ENCODE measurements around the gene DIS3L2. TPM values are rescaled to one million over a fixed set of nuclear protein-coding genes. Genes with fewer than 3 reads are reported as not detected.
"Not testable (repeated sequence)": the region's sequence is repeated elsewhere in the genome, so short reads cannot be mapped to it uniquely, and the experiment has no call there.

Gene DIS3L2
- total RNA-seq, 3 donors from 2014 or later (not counting 1 experiment from before 2014, with no cell fraction given) = 56.4 to 63.6 (median 59.4) TPM

GRCh38 chr2:232381204-232382031 is 419.9 kb downstream of the DIS3L2 start:
- not testable (repeated sequence) for DNase-seq, H3K36me3 Mint-ChIP-seq
- peaks cover 12 to 21% of the 10 kb centered on the region in 2 donors for H3K27me3 Mint-ChIP-seq (ENCODE audit: low read depth in 2 of 2)

GRCh38 chr2:232382331-232383225 is 421.1 kb downstream of the DIS3L2 start:
- H3K4me3 ChIP-seq (ENCODE audit: low read length) = no peak overlapping the region
- DNase-seq (no peak), ATAC-seq (no peak)
- H3K4me3 Mint-ChIP-seq = no peak overlapping the region
- H3K27me3 ChIP-seq (ENCODE audit: control insufficient read depth, insufficient read depth, low read length) = peaks cover 2% of the 10 kb centered on the region
- no peak overlapping the region for H3K27ac Mint-ChIP-seq
- no peak for TF ChIP-seq CTCF (IDR thresholded peaks at IDR 0.05)
- no peaks in the 10 kb centered on the region for H3K36me3 Mint-ChIP-seq
- no peaks in the 10 kb centered on the region for H3K9me3 ChIP-seq (ENCODE audit: control insufficient read depth, insufficient read depth, low read length)
- no peaks in the 10 kb centered on the region for H3K9me3 Mint-ChIP-seq
- no peaks in the 10 kb centered on the region for H3K4me1 ChIP-seq (ENCODE audit: control insufficient read depth, insufficient read depth, low read length)
- WGBS (ENCODE audit: insufficient coverage) = 88% methylated on average over 16 of the region's 18 CpGs
- no peaks in the 10 kb centered on the region for H3K4me1 Mint-ChIP-seq
- intact Hi-C loops (cut with micrococcal nuclease) = no loop called here
- H3K36me3 ChIP-seq (ENCODE audit: control insufficient read depth, insufficient read depth, low read length) = no peaks in the 10 kb centered on the region
- H3K27me3 Mint-ChIP-seq (ENCODE audit: low read depth in 2 of 2) = peaks cover 12 to 21% of the 10 kb centered on the region in 2 donors
- no peak overlapping the region for H3K27ac ChIP-seq (ENCODE audit: low read length)

More at GRCh38 chr2:232381204-232382031, 419.9 kb downstream of the DIS3L2 start:
- H3K9me3 ChIP-seq (ENCODE audit: control insufficient read depth, insufficient read depth, low read length); H3K27me3 ChIP-seq (ENCODE audit: control insufficient read depth, insufficient read depth, low read length); H3K4me1 ChIP-seq (ENCODE audit: control insufficient read depth, insufficient read depth, low read length); H3K27ac Mint-ChIP-seq; H3K4me1 Mint-ChIP-seq; H3K9me3 Mint-ChIP-seq; intact Hi-C loops (cut with micrococcal nuclease); H3K36me3 ChIP-seq (ENCODE audit: control insufficient read depth, insufficient read depth, low read length); H3K4me3 ChIP-seq (ENCODE audit: low read length); H3K27ac ChIP-seq (ENCODE audit: low read length): not testable (repeated sequence)
- H3K4me3 Mint-ChIP-seq = peak overlapping the region; percentile 40
- 30% methylated on average over 54 of the region's 59 CpGs for WGBS (ENCODE audit: insufficient coverage)
- peak; percentile 44 to 72 (median 51) for ATAC-seq

- H3K27me3 Mint-ChIP-seq (ENCODE audit: low read depth in 2 of 2) = peaks cover 16 to 28% of the 10 kb centered on the region in 2 donors
- no peak overlapping the region for H3K4me3 Mint-ChIP-seq
- Histone ChIP-seq H3K27me3 (ENCODE audit: control insufficient read depth, insufficient read depth, low read length) (peaks cover 2% of the 10 kb centered on the region), H3K36me3 (ENCODE audit: control insufficient read depth, insufficient read depth, low read length) (no peaks in the 10 kb centered on the region), H3K9me3 (ENCODE audit: control insufficient read depth, insufficient read depth, low read length) (no peaks in the 10 kb centered on the region), H3K4me1 (ENCODE audit: control insufficient read depth, insufficient read depth, low read length) (no peaks in the 10 kb centered on the region), H3K4me3 (ENCODE audit: low read length) (no peak overlapping the region), H3K27ac (ENCODE audit: low read length) (no peak overlapping the region)
- no peaks in the 10 kb centered on the region for H3K9me3 Mint-ChIP-seq
- no peak overlapping the region for H3K27ac Mint-ChIP-seq
- no peaks in the 10 kb centered on the region for H3K4me1 Mint-ChIP-seq
- no peak for ATAC-seq
- WGBS (ENCODE audit: insufficient coverage) = 88% methylated on average over 1 of the region's 1 CpG
- intact Hi-C loops (cut with micrococcal nuclease) = no loop called here
- no peaks in the 10 kb centered on the region for H3K36me3 Mint-ChIP-seq
- TF ChIP-seq CTCF (IDR thresholded peaks at IDR 0.05) = no peak
- DNase-seq = no peak
These were observed 423.0 kb downstream of the DIS3L2 start for GRCh38 chr2:232384466-232384865.

- intact Hi-C loops (cut with micrococcal nuclease); DNase-seq; H3K27ac Mint-ChIP-seq; H3K9me3 Mint-ChIP-seq; H3K4me3 ChIP-seq (ENCODE audit: low read length); H3K4me1 ChIP-seq (ENCODE audit: control insufficient read depth, insufficient read depth, low read length); H3K4me1 Mint-ChIP-seq; H3K27ac ChIP-seq (ENCODE audit: low read length); H3K36me3 Mint-ChIP-seq; H3K36me3 ChIP-seq (ENCODE audit: control insufficient read depth, insufficient read depth, low read length); H3K27me3 ChIP-seq (ENCODE audit: control insufficient read depth, insufficient read depth, low read length); H3K9me3 ChIP-seq (ENCODE audit: control insufficient read depth, insufficient read depth, low read length); ATAC-seq; H3K4me3 Mint-ChIP-seq: not testable (repeated sequence)
- H3K27me3 Mint-ChIP-seq (ENCODE audit: low read depth in 2 of 2) = peaks cover 19 to 33% of the 10 kb centered on the region in 2 donors
These were observed 423.5 kb downstream of the DIS3L2 start for GRCh38 chr2:232385058-232385457.
